Measurements from ENCODE around the gene AOAH. TPM values are rescaled to one million over a fixed set of nuclear protein-coding genes. Genes with fewer than 3 reads are reported as not detected.

AOAH gene
- total RNA-seq, 2 donors from 2014 or later = 0.70 to 1.6 TPM

- Mint-ChIP-seq H3K4me3 (no peak overlapping the region), H3K27me3 (ENCODE audit: insufficient read depth) (peaks cover 3% of the 10 kb centered on the region), H3K9me3 (no peaks in the 10 kb centered on the region), H3K36me3 (ENCODE audit: low read depth) (no peaks in the 10 kb centered on the region), H3K27ac (no peak overlapping the region), H3K4me1 (peaks cover 32% of the 10 kb centered on the region)
- peaks cover 14% of the 10 kb centered on the region for H3K4me1 ChIP-seq (ENCODE audit: control insufficient read depth, insufficient read depth, low read length)
- no peak overlapping the region for H3K9ac ChIP-seq (ENCODE audit: extremely low read depth, low read length, poor library complexity, severe bottlenecking)
- whole genome bisulfite sequencing, 2 experiments (ENCODE audit: insufficient coverage in 1 of 2, insufficient read length in 1 of 2) = 77 to 91% methylated on average over 2 to 3 of the region's 3 CpGs
- no peak overlapping the region for H3K27ac ChIP-seq (ENCODE audit: low read depth, low read length)
- DNase-seq = peak; percentile 32
- no peaks in the 10 kb centered on the region for H3K36me3 ChIP-seq (ENCODE audit: control insufficient read depth, insufficient read depth, low read length)
- H3K4me3 ChIP-seq (ENCODE audit: low read length) = no peak overlapping the region
- no peaks in the 10 kb centered on the region for H3K27me3 ChIP-seq (ENCODE audit: control insufficient read depth, insufficient read depth, low read length, poor library complexity, severe bottlenecking)
- TF ChIP-seq CTCF (conservative IDR thresholded peaks at IDR 0.05) = no peak
- H3K9me3 ChIP-seq (ENCODE audit: control insufficient read depth, low read length) = no peaks in the 10 kb centered on the region
These were observed 89.2 kb downstream of the AOAH start for GRCh38 chr7:36635091-36635490.

- Mint-ChIP-seq H3K27ac (peak overlapping the region; percentile 76), H3K4me1 (peaks cover 29% of the 10 kb centered on the region)
These were observed 90.9 kb downstream of the AOAH start for GRCh38 chr7:36633377-36633776.

GRCh38 chr7:36630112-36630650 is 94.1 kb downstream of the AOAH start:
- peak; percentile 35 for DNase-seq

More at GRCh38 chr7:36633377-36633776, 90.9 kb downstream of the AOAH start:
- no peak overlapping the region for H3K27ac ChIP-seq (ENCODE audit: low read depth, low read length)
- no peaks in the 10 kb centered on the region for H3K9me3 ChIP-seq (ENCODE audit: control insufficient read depth, low read length)
- H3K36me3 ChIP-seq (ENCODE audit: control insufficient read depth, insufficient read depth, low read length) = no peaks in the 10 kb centered on the region
- H3K4me3 Mint-ChIP-seq = no peak overlapping the region
- TF ChIP-seq CTCF (conservative IDR thresholded peaks at IDR 0.05) = no peak
- H3K36me3 Mint-ChIP-seq (ENCODE audit: low read depth) = no peaks in the 10 kb centered on the region
- no peaks in the 10 kb centered on the region for H3K9me3 Mint-ChIP-seq
- H3K4me1 ChIP-seq (ENCODE audit: control insufficient read depth, insufficient read depth, low read length) = peaks cover 11% of the 10 kb centered on the region
- peak; percentile 90 for DNase-seq
- H3K27me3 Mint-ChIP-seq (ENCODE audit: insufficient read depth) = peaks cover 2% of the 10 kb centered on the region
- WGBS, 2 experiments (ENCODE audit: insufficient coverage in 1 of 2, insufficient read length in 1 of 2) = 62 to 72% methylated on average over 9 of the region's 9 CpGs
- H3K27me3 ChIP-seq (ENCODE audit: control insufficient read depth, insufficient read depth, low read length, poor library complexity, severe bottlenecking) = no peaks in the 10 kb centered on the region
- H3K9ac ChIP-seq (ENCODE audit: extremely low read depth, low read length, poor library complexity, severe bottlenecking) = no peak overlapping the region
- no peak overlapping the region for H3K4me3 ChIP-seq (ENCODE audit: low read length)

More at GRCh38 chr7:36630112-36630650, 94.1 kb downstream of the AOAH start:
- H3K36me3 Mint-ChIP-seq (ENCODE audit: low read depth) = no peaks in the 10 kb centered on the region
- peaks cover 2% of the 10 kb centered on the region for H3K27me3 Mint-ChIP-seq (ENCODE audit: insufficient read depth)
- no peak overlapping the region for H3K9ac ChIP-seq (ENCODE audit: extremely low read depth, low read length, poor library complexity, severe bottlenecking)
- no peaks in the 10 kb centered on the region for H3K36me3 ChIP-seq (ENCODE audit: control insufficient read depth, insufficient read depth, low read length)
- WGBS, 2 experiments (ENCODE audit: insufficient coverage in 1 of 2, insufficient read length in 1 of 2) = 80 to 92% methylated on average over 4 to 6 of the region's 6 CpGs
- H3K4me3 ChIP-seq (ENCODE audit: low read length) = no peak overlapping the region
- no peak overlapping the region for H3K27ac Mint-ChIP-seq
- peaks cover 10% of the 10 kb centered on the region for H3K4me1 ChIP-seq (ENCODE audit: control insufficient read depth, insufficient read depth, low read length)
- H3K27me3 ChIP-seq (ENCODE audit: control insufficient read depth, insufficient read depth, low read length, poor library complexity, severe bottlenecking) = no peaks in the 10 kb centered on the region
- no peak overlapping the region for H3K4me3 Mint-ChIP-seq
- no peak overlapping the region for H3K27ac ChIP-seq (ENCODE audit: low read depth, low read length)
- no peaks in the 10 kb centered on the region for H3K9me3 ChIP-seq (ENCODE audit: control insufficient read depth, low read length)
- peaks cover 25% of the 10 kb centered on the region for H3K4me1 Mint-ChIP-seq
- TF ChIP-seq CTCF (conservative IDR thresholded peaks at IDR 0.05) = no peak
- no peaks in the 10 kb centered on the region for H3K9me3 Mint-ChIP-seq

Measured in endodermal cell (in vitro differentiated cells).